Measurements from ENCODE around the gene MACF1.
"Not testable (repeated sequence)": the region's sequence is repeated elsewhere in the genome, so short reads cannot be mapped to it uniquely, and the experiment has no call there.

Gene MACF1

GRCh38 chr1:39524591-39525365 lies 320.3 kb downstream of the MACF1 start:
- FAIRE-seq: no peak

DNA sequence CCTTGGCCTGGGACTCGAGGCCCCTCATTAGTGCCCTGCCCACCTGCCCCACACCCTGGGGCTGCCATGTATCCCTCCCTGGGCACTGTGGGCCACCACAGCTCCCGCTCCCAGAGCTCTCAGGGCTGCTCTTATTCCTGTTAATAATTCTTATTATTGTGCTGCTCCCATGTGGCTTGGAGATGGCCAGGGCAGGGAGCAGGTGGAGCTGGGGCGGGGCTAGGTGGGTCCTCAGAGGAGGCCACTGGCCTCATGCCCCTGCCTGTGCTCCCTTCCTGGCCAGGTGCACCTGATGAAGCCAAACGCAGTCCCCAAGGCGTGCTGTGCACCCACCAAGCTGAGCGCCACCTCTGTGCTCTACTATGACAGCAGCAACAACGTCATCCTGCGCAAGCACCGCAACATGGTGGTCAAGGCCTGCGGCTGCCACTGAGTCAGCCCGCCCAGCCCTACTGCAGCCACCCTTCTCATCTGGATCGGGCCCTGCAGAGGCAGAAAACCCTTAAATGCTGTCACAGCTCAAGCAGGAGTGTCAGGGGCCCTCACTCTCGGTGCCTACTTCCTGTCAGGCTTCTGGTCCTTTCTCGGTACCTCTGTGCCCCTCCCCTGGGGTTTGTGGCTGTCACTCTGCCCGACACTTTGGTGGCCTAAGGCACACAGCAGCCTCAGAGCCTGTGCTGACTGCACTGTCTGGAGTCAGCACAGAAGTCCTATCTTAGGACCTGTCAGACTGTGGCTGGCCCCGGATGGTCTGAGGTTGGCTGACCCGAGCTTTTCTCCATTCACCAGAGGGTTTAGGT lies 321.1 kb downstream of the MACF1 start:
- no peak for FAIRE-seq

GRCh38 chr1:39526466-39527189 lies 322.1 kb downstream of the MACF1 start:
- no peak for FAIRE-seq

DNA sequence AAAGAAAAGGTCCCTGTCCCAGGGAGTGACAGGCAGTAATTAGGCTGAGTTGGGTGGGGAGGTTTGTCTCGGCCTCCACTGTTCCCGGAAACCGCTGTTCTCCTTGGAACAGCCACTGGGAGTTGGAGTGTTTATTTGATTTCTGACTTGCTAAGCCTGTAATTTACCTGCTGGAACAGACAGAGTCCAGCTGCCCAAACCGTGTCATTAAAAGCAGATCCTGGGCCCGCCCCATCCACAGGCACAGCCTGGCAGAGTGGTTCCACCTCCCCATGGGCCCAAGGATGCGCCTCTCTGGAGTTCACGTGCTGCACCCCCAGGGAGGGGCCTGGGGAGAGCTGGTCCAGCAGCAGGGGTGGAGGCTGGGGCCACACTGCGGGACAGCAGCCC lies 322.7 kb downstream of the MACF1 start:
- FAIRE-seq: not testable (repeated sequence)

DNA sequence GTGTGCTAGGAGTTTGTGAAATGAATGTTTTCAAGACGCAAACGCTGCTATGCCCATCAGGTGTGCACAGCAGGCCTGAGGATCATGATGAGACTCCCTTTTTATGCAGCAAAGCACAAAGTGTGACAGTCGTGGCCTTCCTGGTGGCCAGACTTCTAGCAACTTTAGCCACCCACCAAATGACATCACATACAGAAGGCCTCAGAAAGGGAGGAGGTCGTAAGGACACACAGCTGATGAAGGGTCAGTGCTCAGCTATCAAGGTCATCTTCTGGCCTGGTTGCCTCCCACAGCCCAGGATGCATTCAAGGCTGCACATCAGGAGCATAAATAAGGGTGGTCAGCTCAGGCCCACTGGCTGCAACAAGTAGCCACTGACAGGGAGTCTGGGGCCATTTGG lies 323.6 kb downstream of the MACF1 start:
- FAIRE-seq: no peak

DNA sequence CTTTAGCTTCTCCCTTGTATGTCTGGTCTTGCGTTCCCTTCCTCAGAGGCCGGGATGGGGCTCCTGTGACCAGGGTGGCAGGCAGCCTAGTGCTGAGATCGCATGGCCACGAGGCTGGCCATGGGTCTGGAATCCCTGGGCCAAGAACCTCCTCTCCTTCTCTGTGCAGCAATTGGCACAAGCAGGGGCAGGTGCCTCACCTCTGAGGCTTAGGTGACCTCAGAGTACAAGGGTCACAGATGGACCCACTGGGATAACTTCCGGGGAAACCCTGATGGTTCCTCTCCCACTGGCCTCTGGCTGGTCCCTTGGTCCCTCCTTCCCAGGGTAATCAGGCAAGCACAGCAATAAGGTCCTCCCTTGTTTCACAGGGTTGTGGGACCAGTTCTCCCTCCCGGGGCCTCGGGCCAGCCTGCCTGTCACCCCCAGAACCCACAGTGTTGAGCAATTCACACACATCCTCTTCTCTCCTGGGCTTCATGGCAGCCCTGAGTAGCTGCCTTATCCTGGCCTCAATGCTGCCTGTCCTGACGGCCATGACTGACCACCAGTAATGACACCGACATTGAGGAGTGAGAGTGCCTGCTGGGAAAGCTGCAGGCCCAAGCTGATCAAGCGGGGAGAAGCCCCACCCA lies 325.5 kb downstream of the MACF1 start:
- no peak for FAIRE-seq

- no peak for FAIRE-seq
These were observed 327.0 kb downstream of the MACF1 start for GRCh38 chr1:39531526-39531925.

- FAIRE-seq: no peak
These were observed 328.9 kb downstream of the MACF1 start for GRCh38 chr1:39533442-39533841.
